ENCODE measurements around the gene KIAA0513. TPM values are rescaled to one million over a fixed set of nuclear protein-coding genes. Genes with fewer than 3 reads are reported as not detected.

The KIAA0513 gene
- total RNA-seq, 1 donor from 2014 or later = 6.1 TPM

- no peak overlapping the region for H3K27ac ChIP-seq
Observed at GRCh38 chr16:85074225-85074914, 46.8 kb downstream of the KIAA0513 start.

GRCh38 chr16:85075236-85075924 is 47.8 kb downstream of the KIAA0513 start:
- peaks cover 15% of the 10 kb centered on the region for H3K27me3 ChIP-seq
- TF ChIP-seq EZH2 (IDR thresholded peaks at IDR 0.05) (no peak), EZH2phosphoT487 (IDR thresholded peaks at IDR 0.05) (no peak), CTCF (IDR thresholded peaks at IDR 0.05) (no peak)
- peaks cover 14% of the 10 kb centered on the region for H3K4me1 ChIP-seq
- no peaks in the 10 kb centered on the region for H4K20me1 ChIP-seq (ENCODE audit: low read depth)
- peak; percentile 75 for DNase-seq (ENCODE audit: low spot score)
- H3K79me2 ChIP-seq (ENCODE audit: low read depth) = no peaks in the 10 kb centered on the region
- H3K4me2 ChIP-seq = no peak overlapping the region
- no peaks in the 10 kb centered on the region for H3K9me3 ChIP-seq (ENCODE audit: low read depth)
- no peak overlapping the region for H3K27ac ChIP-seq
- Mint-ChIP-seq H3K27ac (no peak overlapping the region), H3K4me1 (peaks cover 8% of the 10 kb centered on the region), H3K9me3 (no peaks in the 10 kb centered on the region), H3K36me3 (peaks cover 13% of the 10 kb centered on the region), H3K4me3 (peak overlapping the region; percentile 16), H3K27me3 (ENCODE audit: insufficient read depth, low read depth) (no peaks in the 10 kb centered on the region)
- H2AFZ ChIP-seq (replicated peaks) = no peak overlapping the region
- no peak overlapping the region for H3K9ac ChIP-seq
- H3K36me3 ChIP-seq = no peaks in the 10 kb centered on the region
- H3K4me3 ChIP-seq = no peak overlapping the region
- no peaks in the 10 kb centered on the region for H3F3A ChIP-seq (ENCODE audit: low read depth)

More at GRCh38 chr16:85074225-85074914, 46.8 kb downstream of the KIAA0513 start:
- Mint-ChIP-seq H3K27me3 (ENCODE audit: insufficient read depth, low read depth) (no peaks in the 10 kb centered on the region), H3K9me3 (no peaks in the 10 kb centered on the region), H3K27ac (no peak overlapping the region), H3K36me3 (peaks cover 11% of the 10 kb centered on the region), H3K4me1 (peaks cover 10% of the 10 kb centered on the region), H3K4me3 (no peak overlapping the region)
- no peak for DNase-seq (ENCODE audit: low spot score)
- Histone ChIP-seq H3K9me3 (ENCODE audit: low read depth) (no peaks in the 10 kb centered on the region), H3K4me1 (peaks cover 12% of the 10 kb centered on the region), H3K27me3 (peaks cover 15% of the 10 kb centered on the region), H3K4me3 (no peak overlapping the region), H3K79me2 (ENCODE audit: low read depth) (no peaks in the 10 kb centered on the region), H3K36me3 (no peaks in the 10 kb centered on the region), H4K20me1 (ENCODE audit: low read depth) (no peaks in the 10 kb centered on the region), H2AFZ (replicated peaks) (no peak overlapping the region), H3F3A (ENCODE audit: low read depth) (no peaks in the 10 kb centered on the region), H3K9ac (no peak overlapping the region), H3K4me2 (no peak overlapping the region)
- no peak for TF ChIP-seq CTCF (IDR thresholded peaks at IDR 0.05)
- no peak for TF ChIP-seq EZH2phosphoT487 (IDR thresholded peaks at IDR 0.05)
- no peak for TF ChIP-seq EZH2 (IDR thresholded peaks at IDR 0.05)

- Histone ChIP-seq H3K36me3 (no peaks in the 10 kb centered on the region), H3K4me2 (no peak overlapping the region), H3K27me3 (peaks cover 21% of the 10 kb centered on the region), H3K9me3 (ENCODE audit: low read depth) (no peaks in the 10 kb centered on the region), H2AFZ (replicated peaks) (no peak overlapping the region), H3K27ac (no peak overlapping the region), H3K79me2 (ENCODE audit: low read depth) (no peaks in the 10 kb centered on the region), H3K4me3 (no peak overlapping the region), H3K9ac (no peak overlapping the region), H3F3A (ENCODE audit: low read depth) (peaks cover 14% of the 10 kb centered on the region), H4K20me1 (ENCODE audit: low read depth) (no peaks in the 10 kb centered on the region), H3K4me1 (peaks cover 31% of the 10 kb centered on the region)
- no peak overlapping the region for H3K27ac Mint-ChIP-seq
- no peak for DNase-seq (ENCODE audit: low spot score)
- peaks cover 20% of the 10 kb centered on the region for H3K4me1 Mint-ChIP-seq
- peaks cover 13% of the 10 kb centered on the region for H3K36me3 Mint-ChIP-seq
- peaks cover 4% of the 10 kb centered on the region for H3K27me3 Mint-ChIP-seq (ENCODE audit: insufficient read depth, low read depth)
- no peak for TF ChIP-seq CTCF (IDR thresholded peaks at IDR 0.05)
- no peak for TF ChIP-seq EZH2 (IDR thresholded peaks at IDR 0.05)
- no peak for TF ChIP-seq EZH2phosphoT487 (IDR thresholded peaks at IDR 0.05)
- no peak overlapping the region for H3K4me3 Mint-ChIP-seq
- no peaks in the 10 kb centered on the region for H3K9me3 Mint-ChIP-seq
Observed at GRCh38 chr16:85077039-85077438, 49.4 kb downstream of the KIAA0513 start.

Measured in neural progenitor cell (in vitro differentiated cells).